Stimulated activated naive CD8-positive, alpha-beta T cell treated with anti-CD3 and anti-CD28 coated beads, Interleukin-15, amount 100 ng/mL, for 72 hours (primary cell): Measurements from ENCODE around the gene DDR1.
"Not testable (repeated sequence)": the region's sequence is repeated elsewhere in the genome, so short reads cannot be mapped to it uniquely, and the experiment has no call there.

Experiments used
- ATAC-seq: fragments of 150-1000 bp; cut with Tn5 transposase; 2 replicates; pipeline ENCODE4 v1.10.0; 2021; ENCODE audit warnings: mild to moderate bottlenecking, moderate library complexity
- DNase-seq, 2 donors: peaks; one replicate each; pipeline ENCODE4 v3.0.0; 2021 to 2022
- H3K27ac Mint-ChIP-seq, 2 donors: one replicate each; pipeline ENCODE4 v1.8.0; 2022; ENCODE audit warnings: mild to moderate bottlenecking in 2 of 2, mixed read lengths in 2 of 2, moderate library complexity in 2 of 2
- H3K27me3 Mint-ChIP-seq: one replicate; pipeline ENCODE4 v1.8.0; 2022; ENCODE audit warnings: mixed read lengths
- H3K4me1 Mint-ChIP-seq: one replicate; pipeline ENCODE4 v1.8.0; 2022; ENCODE audit warnings: mild to moderate bottlenecking, mixed read lengths
- H3K4me3 Mint-ChIP-seq, 2 donors: one replicate each; pipeline ENCODE4 v1.8.0; 2022; ENCODE audit warnings: mild to moderate bottlenecking in 2 of 2, mixed read lengths in 2 of 2, moderate library complexity in 1 of 2
- H3K9me3 Mint-ChIP-seq, 2 donors: one replicate each; pipeline ENCODE4 v1.8.0; 2022; ENCODE audit warnings: mixed read lengths in 2 of 2

The DDR1 gene

DNA sequence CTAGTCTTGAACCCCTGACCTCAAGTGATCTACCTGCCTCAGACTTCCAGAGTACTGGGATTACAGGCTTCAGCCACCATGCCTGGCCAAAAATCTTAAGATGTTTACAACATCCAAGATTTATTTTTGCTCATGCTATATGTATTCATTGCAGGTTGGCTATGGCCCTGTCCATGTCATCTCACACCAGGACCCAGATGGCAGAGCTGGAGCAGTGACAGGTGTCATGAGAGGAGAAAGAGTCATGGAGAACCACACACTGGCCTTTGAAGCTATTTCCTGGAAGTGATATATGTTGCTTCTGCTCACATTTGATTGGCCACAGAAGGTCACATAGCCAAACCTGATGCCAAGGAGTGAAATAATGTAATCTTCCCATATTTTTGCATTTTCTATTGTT is 13.8 kb upstream of the DDR1 start:
- Mint-ChIP-seq H3K27me3 (no peaks in the 10 kb centered on the region), H3K4me3 (no peak overlapping the region), H3K9me3 (peaks cover 25 to 46% of the 10 kb centered on the region in 2 donors), H3K27ac (peak overlapping the region in 1 of 2 donors; percentile 87), H3K4me1 (peaks cover 26% of the 10 kb centered on the region)
- DNase-seq (no peak), ATAC-seq (peak; percentile 56)

DNA sequence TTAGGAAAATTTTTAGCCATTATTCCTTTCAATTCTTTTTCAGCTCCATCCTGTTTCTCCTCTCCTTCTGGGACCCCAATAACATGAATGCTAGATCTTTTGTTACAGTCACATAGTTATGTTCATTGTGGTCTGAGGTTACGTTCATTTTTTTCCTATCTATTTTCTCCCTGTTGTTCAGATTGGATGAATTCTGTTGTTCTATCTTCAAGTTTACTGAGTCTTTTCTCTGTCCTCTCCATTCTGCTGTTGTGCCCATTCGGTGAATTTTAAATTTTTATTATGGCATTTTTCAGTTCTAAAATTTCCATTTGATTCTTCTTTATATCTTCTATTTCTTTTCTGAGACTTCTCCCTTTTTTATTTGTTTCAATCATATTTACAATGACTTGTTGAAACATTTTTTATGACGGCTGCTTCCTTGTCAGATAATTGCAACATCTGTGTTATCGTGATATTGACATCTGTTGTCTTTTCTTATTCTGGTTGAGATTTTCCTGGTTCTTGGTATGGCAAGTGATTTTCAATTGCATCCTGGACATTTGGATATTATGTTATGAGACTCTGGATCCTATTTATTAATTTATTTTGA is 12.6 kb upstream of the DDR1 start:
- ATAC-seq: no peak
- Mint-ChIP-seq H3K27ac (peak overlapping the region in 1 of 2 donors; percentile 80), H3K4me1 (peaks cover 37% of the 10 kb centered on the region), H3K27me3 (no peaks in the 10 kb centered on the region), H3K9me3 (peaks cover 25 to 46% of the 10 kb centered on the region in 2 donors), H3K4me3 (peak overlapping the region; percentile 32 to 74)
- DNase-seq: no peak

DNA sequence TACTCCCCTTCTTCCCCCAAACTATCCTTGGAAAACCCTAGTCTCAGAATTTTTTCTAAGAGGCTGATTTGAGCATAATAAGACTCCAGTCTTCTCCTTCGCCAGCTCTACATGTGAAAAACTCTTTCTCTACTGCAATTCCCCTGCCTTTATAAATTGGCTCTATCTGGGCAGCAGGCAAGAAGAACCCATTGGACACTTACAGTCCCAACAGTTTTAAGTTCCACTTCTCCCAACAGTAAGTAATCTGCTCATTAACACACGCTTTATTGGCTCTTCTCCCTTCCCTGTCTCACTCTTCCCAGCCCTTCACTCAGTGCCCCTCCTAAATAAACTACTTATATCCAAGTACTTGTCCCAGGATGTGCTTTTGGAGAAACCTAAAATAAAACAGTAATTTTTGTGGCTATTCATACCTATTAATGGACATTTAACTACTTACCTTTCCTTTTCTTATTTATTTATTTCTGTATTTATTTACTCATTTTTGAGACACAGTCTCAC is 11.1 kb upstream of the DDR1 start:
- ATAC-seq (no peak), DNase-seq (no peak)
- Mint-ChIP-seq H3K4me1 (peaks cover 52% of the 10 kb centered on the region), H3K27ac (no peak overlapping the region), H3K27me3 (no peaks in the 10 kb centered on the region), H3K9me3 (peaks cover 25 to 46% of the 10 kb centered on the region in 2 donors), H3K4me3 (no peak overlapping the region)

- not testable (repeated sequence) for ATAC-seq, H3K4me3 Mint-ChIP-seq, H3K27me3 Mint-ChIP-seq, DNase-seq, H3K27ac Mint-ChIP-seq
- Mint-ChIP-seq H3K4me1 (peaks cover 58% of the 10 kb centered on the region), H3K9me3 (peaks cover 25 to 43% of the 10 kb centered on the region in 2 donors)
Measured at GRCh38 chr6:30873795-30874194, 10.5 kb upstream of the DDR1 start.

DNA sequence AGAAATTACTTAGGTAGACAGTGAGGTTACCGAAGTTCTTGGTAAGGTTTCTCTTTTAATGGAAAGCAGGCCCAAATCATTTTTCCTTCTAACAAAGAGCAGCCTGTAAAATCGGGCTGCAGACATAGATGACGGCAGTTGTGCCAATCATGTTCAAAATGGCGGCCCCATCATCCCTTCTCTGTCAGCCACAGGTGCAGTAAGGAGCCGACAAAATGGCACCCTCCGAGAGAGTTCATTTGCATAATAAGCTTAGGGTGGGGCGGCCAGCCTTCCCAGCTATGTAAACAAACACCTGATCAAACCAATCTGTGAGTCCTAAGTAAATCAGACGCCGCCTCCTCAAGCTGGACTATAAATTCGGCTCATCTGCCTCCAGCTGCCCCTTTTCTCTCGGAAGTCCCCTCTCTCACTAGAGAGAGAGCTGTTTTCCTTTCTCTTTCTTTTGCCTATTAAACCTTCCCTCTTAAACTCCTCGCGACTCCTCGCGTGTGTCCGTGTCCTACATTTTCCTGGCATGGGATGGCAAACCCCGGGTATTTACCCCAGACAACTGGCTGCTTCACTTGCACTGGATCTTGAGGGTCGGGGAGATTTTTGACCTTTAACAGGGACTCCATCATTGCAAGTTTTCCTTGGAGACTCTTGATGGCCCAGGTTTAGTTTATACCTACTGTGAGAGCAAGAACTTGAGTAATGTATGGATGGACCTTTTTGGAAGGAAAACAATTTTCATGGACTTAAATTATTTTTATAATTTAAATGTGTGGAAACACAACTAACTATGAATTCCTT is 8.9 kb upstream of the DDR1 start:
- peaks cover 20 to 32% of the 10 kb centered on the region in 2 donors for H3K9me3 Mint-ChIP-seq
- no peak overlapping the region for H3K27ac Mint-ChIP-seq
- ATAC-seq: no peak
- no peak for DNase-seq
- H3K27me3 Mint-ChIP-seq: no peaks in the 10 kb centered on the region
- H3K4me3 Mint-ChIP-seq: no peak overlapping the region
- peaks cover 57% of the 10 kb centered on the region for H3K4me1 Mint-ChIP-seq

GRCh38 chr6:30876039-30876730 is 8.1 kb upstream of the DDR1 start:
- no peak for ATAC-seq
- H3K4me3 Mint-ChIP-seq: no peak overlapping the region
- H3K27ac Mint-ChIP-seq: no peak overlapping the region
- H3K27me3 Mint-ChIP-seq: no peaks in the 10 kb centered on the region
- no peak for DNase-seq
- peaks cover 14 to 25% of the 10 kb centered on the region in 2 donors for H3K9me3 Mint-ChIP-seq
- H3K4me1 Mint-ChIP-seq: peaks cover 50% of the 10 kb centered on the region

DNA sequence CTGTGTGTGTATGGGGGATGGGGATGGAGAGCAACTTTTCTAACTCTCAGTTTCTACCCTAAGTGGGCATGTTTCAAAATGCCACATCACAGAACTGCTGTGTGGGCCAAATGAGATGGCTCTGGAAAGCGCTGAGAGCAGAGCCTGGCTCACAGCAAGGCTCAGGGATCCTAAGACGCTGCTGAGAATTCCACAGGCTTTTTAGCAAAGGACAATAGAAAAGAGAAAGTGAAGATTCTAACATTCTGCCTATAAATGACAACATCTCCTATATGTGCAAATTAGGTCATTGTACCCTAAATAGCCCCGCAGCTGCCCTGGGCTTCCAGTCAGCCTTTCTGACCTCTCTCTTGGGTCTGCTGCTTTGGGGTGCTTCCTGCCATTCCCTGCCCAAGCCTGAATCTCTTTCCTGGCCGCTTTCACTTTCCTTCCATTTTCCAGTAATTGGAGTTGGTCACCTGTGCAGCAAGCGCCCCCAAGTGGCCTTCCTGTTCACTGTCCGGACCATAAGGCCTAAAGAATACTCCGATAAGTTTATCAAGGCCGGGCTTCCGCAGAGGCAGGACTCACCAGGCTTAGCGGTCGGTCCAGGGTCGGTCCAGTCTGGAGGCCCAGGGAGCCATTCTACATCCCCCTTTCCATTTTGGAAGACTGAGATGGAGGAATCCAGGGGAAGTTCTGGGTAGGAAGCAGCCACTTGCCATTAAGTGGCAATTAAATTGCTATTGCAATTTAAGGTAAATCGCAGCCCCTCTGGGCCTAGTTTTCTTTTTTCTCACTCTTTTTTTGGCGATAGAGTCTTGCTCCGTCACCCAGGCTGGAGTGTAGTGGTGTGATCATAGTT is 6.7 kb upstream of the DDR1 start:
- DNase-seq: peak; percentile 66 to 73
- Mint-ChIP-seq H3K9me3 (peaks cover 7 to 10% of the 10 kb centered on the region in 2 donors), H3K27me3 (no peaks in the 10 kb centered on the region), H3K4me1 (peaks cover 42% of the 10 kb centered on the region), H3K27ac (peak overlapping the region; percentile 79 to 92), H3K4me3 (peak overlapping the region; percentile 74 to 89)
- peak; percentile 89 for ATAC-seq

DNA sequence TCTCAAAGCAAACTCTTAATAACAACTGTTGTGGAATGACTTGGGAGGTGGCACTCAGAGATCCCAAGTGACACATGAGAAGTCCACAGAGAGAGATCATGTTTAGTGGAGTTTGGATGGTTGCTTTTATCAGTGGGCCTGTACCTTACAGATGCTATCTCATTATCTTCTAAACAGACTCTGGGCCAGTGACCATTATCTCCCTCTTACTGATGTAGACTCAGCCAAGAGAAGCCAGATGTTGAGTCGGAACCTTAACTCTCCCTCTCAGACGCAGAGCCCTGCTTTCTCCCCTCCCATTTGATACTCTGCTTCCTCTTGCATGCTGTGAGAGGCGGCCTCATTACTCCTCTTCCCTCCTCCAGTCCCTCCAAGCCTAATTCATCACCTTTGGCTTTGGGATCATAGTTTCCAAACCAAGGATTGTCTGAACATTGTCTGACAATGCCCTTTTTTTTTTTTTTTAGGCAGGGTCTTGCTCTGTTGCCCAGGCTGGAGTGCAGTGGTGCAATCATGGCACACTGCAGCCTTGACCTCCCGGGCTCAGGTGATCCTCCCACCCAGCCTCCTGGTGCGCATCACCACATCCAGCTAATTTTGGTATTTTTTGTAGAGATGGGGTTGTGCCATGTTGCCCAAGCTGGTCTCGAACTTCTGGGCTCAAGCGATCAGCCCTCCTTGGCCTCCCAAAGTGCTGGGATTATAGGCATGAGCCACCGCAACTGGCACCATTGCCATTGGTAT is 4.5 kb upstream of the DDR1 start:
- Mint-ChIP-seq H3K27me3 (no peaks in the 10 kb centered on the region), H3K27ac (no peak overlapping the region), H3K4me1 (peaks cover 56% of the 10 kb centered on the region), H3K9me3 (no peaks in the 10 kb centered on the region), H3K4me3 (no peak overlapping the region)
- no peak for DNase-seq
- ATAC-seq: no peak

GRCh38 chr6:30880698-30881252 is 3.5 kb upstream of the DDR1 start:
- DNase-seq: no peak
- ATAC-seq: no peak
- H3K9me3 Mint-ChIP-seq: no peaks in the 10 kb centered on the region
- no peaks in the 10 kb centered on the region for H3K27me3 Mint-ChIP-seq
- peak overlapping the region in 1 of 2 donors; percentile 13 for H3K27ac Mint-ChIP-seq
- H3K4me1 Mint-ChIP-seq: peaks cover 57% of the 10 kb centered on the region
- H3K4me3 Mint-ChIP-seq: no peak overlapping the region

- peaks cover 58% of the 10 kb centered on the region for H3K4me1 Mint-ChIP-seq
- no peaks in the 10 kb centered on the region for H3K9me3 Mint-ChIP-seq
- DNase-seq (no peak), ATAC-seq (no peak)
- H3K4me3 Mint-ChIP-seq: no peak overlapping the region
- no peaks in the 10 kb centered on the region for H3K27me3 Mint-ChIP-seq
- H3K27ac Mint-ChIP-seq: no peak overlapping the region
Measured at GRCh38 chr6:30881392-30882203, 2.7 kb upstream of the DDR1 start.

DNA sequence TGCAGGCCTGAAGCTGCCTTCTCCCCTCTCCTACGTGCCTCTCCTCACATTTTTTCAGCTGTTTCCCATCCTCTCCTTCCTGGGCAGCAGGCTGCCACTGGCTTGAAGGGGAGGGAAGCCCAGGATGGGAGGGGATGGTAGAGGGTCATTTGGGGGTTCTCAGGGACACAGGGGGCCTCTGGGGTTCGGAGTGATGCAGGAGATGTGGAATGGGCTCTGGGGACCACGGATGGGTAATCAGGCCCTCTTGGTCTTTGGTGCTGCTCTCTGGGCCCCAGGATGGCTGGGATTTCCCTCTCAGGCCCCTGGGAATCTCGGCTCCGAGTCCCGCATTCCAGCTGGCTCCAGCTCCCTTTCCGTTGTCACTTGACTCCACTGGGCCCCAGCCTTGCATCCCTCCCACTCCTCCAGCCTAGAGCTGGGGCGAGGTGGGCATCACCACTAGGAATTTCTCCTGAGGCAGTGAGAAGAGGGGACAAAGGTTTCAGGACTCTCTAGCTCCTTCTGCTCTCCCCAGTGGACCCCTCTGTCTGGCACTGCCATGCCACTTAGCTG is 2.0 kb upstream of the DDR1 start:
- no peak for DNase-seq
- no peak for ATAC-seq
- Mint-ChIP-seq H3K9me3 (no peaks in the 10 kb centered on the region), H3K27me3 (no peaks in the 10 kb centered on the region), H3K4me1 (peaks cover 54% of the 10 kb centered on the region), H3K4me3 (no peak overlapping the region), H3K27ac (no peak overlapping the region)

DNA sequence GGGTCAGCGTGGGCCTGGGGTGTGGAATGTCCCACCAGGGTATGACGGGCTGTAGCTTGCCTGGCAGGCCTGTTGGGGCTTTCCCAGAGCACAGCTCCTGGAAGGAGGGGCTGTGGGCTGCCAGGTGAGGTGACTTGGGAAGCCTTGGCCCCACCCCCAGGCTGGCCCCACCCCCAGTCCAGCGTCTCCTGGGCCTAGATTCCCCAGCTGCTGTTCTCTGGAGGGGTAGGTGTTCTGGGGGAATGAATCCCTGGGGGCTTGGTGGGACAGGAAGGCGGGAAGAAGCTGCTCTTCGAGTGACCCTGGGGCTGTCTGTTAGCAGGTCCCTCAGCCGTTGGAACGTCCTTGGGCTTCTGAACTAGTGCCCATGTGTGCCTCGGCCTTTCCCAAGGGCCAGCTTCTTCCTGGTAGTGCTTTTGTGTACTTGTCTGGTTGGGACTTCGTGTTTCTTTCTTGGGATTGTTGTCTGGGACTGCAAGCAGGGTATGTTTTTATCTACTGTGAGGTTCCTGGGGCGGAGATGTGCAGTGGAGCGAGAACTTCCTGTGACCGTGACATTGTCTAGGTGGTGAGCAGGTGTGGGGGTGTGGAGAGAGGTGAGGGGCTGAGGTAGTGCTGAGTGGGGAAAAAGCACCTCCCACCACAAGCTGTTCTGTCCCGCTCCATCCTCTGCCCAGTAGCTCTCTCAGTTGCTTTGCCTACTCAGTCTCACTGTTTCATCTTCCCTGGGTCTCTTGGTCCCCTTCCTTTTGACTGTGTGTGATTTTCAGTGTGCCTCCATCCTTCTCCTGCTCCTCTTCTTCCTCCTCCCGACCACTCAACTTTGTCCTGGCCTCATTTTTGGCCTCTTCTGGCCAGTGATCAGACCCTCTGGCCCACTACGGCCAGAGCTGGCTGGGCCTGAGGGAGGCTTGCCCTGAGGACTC is 1.3 kb upstream of the DDR1 start:
- no peaks in the 10 kb centered on the region for H3K27me3 Mint-ChIP-seq
- H3K4me1 Mint-ChIP-seq: peaks cover 47% of the 10 kb centered on the region
- peak overlapping the region; percentile 69 to 73 for H3K4me3 Mint-ChIP-seq
- ATAC-seq: no peak
- no peak for DNase-seq
- peak overlapping the region in 1 of 2 donors; percentile 63 for H3K27ac Mint-ChIP-seq
- no peaks in the 10 kb centered on the region for H3K9me3 Mint-ChIP-seq
